AG20443 (cell line): ENCODE measurements around the gene TOM1L1.

ENCODE experiments used
- DNase-seq: peaks from one replicate; pipeline ENCODE4 v3.0.0; 2012; ENCODE audit warnings: low spot score, mixed read lengths

Gene TOM1L1

DNA sequence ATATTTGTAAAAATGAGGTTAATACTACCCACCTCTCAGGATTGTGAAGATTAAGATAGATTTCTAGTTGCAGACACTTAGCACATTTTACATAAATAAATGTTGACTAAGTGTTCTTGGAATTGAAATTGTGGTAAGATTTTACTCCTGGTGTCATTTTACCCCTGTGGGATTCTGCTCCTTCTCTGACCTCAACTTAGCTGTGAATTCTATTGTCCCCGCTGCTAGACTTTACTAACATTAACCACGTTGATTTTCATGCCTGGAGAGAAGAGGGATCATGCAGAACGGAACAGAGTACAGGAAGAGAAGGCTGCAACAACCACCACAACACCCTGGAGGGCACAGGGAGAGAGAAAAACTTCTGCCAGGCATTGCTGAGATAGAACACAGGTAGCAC, 2.1 kb upstream of the TOM1L1 start:
- DNase-seq, result no peak

DNA sequence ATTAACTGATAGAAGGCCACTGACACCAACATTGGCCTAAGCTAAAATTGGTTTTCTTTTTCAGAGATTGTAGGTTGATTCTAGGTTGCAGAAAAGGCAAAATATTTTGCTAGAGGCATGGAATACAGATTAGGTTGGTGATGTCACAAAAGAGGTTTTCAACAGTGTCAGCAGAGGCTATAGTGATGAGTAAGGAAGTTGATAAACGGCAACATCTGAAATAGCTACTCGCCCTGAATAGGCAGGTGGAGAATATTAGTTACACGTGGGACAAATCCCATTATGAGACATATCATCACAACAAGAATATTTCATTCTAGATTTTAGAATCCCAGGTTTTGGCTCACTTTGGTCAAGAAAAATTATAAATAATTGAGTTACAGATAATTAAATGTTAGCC, 1.5 kb upstream of the TOM1L1 start:
- no peak for DNase-seq

DNA sequence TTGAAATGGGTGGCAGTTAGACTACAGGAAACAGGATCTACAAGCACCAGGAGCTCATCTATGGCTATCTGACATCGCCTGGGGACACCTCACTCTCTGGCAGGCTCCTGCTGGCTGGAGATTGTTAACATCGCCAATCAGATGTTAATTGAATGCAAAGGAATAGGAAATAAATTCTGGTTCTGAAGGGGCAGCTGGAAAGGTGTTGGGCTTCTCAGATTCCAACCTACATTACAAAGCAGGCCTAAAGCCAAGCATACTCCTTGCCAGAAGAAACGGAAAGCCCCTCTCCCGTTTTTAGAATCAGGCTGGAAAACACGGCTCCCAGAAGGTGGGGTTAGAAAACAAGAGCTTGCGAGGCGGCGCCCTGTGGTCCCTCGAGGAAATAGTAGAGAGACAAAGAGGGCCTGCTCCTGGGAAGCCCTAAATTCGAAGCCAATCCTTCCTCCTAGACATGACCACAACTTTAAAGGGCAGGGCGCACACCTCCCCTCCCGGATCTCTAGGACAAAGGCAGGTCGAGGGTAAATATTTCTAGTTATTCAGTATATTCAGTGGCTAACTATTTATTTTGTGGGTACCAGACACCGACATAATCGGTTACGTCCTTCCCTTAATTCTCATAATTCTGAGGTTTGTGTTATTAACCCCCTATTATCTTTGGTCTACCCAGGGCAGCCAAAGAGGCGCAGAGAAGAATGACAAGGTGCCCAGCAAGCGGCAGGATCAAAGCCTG, 763 bp upstream of the TOM1L1 start:
- DNase-seq, result no peak

DNA sequence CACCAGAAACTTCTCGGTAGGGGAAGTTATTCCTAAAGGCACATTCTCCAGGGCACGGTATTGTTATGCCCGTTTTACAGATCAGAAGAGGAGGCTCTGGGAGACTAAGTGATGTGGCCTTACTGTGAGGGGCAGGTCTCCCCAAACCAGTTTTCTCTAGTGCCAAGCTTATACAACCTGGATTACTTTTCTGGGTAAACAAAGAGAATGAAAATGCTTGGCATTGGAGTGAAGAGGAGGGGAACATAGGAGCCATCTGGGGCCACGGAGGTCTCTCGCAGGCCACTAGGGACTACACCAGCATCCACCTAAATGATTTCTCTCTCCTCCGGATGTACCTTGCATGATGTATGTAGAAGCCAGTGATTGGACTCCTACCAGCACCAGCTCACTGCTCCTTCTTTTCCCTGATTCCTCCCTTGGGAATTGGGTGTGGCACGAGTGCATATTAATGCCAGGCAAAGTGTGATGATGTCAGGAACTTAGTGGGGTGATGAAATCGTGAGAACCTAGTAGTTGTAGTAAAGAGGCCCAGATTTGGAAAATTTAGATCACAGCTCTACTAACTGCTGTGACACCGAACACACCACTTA, 674 bp downstream of the TOM1L1 start:
- peak; percentile 20 for DNase-seq

DNA sequence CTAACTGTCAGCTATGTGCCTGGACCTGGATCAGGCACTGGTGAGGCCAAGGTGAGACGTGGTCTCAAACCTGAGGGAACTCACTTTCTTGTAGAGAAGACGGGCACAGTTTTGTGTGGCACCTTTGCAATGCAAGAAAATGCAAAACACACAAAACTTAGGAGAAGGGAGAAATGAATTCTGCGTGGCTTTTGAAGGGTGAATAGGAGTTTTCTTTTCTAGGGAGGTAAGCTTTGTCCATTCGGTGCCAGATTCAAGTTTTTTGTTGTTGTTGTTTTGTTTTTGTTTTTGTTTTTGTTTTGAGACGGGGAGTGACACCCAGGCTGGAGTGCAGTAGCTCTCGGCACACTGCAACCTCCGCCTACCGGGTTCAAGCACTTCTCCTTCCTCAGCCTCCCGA, 1.4 kb downstream of the TOM1L1 start:
- DNase-seq, result no peak

DNA sequence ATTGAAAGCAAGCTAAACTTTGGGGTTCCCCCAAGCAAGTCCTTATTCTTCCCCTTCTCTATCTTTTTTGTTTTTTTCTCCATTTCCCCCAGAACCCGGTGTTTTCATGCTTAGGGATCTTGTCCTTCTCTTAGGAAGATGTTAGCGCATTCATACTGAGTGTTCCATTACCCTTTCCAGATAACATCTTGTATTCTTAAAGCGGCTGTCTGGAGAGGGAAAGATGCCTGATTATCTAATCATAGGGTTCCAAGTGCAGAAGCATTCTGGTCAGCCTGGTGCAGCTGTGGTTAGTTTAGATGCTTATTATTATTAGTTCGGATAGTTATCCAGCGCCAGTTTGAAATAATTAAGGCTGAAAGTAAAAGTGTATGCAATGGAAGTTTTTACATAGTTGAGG, 2.0 kb downstream of the TOM1L1 start:
- no peak for DNase-seq

DNA sequence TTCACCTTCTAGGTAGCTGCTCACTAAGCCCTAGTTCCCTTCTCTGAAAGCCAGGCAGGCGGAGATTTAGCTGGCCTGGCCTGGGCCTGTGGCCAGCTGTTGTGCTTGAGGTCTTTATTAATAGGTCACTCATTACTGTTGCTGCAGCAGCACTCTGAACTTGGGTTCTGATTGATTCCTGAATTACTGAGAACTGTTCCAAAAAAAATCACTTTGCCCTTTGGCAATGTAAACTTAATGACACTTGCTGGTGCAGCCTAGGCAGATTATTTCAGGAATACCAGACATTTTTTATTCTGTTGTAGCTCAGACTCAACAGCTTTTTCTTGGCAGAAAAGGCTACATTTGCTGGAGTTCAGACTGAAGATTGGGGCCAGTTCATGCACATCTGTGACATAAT, 2.7 kb downstream of the TOM1L1 start:
- DNase-seq, result peak; percentile 15

DNA sequence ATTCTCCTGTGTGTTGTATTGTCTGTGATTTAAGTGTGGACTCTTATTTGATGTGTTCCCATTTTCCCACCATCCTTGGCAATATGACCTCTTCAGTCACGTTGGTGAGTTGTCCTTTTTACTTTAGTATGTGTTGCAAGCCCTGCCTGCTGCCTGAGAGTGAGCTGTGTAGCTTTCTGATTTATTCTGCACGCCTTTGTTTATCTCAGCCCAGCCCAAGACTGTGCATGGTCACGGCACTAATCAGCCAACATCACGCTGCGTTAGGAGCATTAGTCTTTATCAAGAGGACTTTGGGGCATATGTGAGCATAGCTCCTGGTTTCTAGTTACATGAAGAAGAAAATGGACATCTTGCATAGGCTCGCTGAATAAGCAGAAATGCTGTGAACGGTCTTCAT, 6.0 kb downstream of the TOM1L1 start:
- no peak for DNase-seq

DNA sequence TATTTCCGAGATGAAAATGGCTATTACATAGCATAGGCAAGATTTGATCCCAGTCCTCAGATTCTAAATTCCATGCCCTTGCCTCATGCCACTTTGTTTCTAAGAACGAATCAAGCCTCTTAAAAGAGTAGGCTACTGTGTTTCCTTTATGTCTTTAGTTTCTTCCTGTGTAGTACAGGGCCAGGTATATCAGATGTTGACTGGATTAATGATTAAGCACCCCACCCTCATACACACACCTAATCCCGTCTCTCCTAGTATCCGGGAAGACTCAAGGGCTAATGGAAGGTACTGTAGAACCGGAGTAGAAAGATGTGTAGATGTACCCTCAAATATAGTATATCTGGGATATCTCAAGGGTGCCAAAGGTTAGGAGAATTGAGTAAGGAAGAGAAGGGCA, 6.7 kb downstream of the TOM1L1 start:
- no peak for DNase-seq

DNA sequence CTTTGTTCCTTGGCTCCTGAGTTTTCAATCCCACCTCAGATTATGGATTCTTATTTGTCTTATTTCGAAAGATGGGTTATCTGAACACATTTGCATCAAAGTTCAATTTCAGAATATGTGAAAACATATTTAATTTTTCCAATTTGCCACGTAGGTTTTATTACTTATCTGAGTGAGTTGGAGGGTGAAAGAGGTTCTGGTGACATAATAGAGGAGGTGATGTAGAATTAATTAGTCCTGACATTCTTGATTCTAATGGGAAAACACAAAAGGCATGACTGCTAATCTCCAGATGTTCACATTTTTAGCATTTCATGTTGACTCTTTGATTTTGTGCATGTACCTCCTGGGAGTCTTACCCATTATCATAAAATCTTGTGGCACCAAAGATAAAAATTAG, 9.1 kb downstream of the TOM1L1 start:
- DNase-seq, result no peak

DNA sequence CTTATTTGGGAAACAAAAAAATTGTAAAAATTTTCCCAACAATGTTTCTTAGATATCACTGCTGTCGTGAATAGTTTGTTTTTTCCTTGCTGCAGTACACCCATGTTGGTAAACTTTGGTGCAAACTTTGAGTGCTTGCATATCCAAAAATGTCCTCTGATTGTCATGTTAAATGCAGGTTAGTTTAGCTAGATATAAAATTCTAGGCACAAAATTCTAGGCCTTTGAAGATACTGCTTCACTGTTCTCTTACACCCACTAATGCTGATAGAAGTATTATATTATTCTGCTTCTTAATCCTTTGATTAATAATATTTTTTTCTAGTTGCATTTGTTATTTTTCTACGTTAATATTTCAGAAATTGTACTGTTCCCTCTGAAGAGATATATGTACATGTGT, 16.1 kb downstream of the TOM1L1 start:
- DNase-seq, result no peak

DNA sequence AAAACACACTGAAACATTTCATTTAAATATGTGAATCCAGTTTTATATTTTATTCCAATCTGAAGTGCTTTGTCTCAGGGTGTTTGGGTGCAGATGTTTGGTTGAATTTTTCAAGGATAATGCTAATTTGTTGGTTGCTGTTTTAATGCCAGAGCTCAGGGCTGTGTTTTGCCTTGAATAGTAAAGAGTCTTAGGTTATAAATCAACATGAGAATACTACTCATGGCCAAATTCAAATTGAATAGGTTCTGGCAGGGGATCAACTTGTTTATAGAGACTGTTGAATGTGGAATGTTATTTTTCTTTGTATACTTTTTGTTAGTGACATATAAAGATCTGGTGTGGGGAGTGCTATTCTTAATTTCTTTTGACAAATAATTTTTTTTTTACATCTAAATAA, 18.8 kb downstream of the TOM1L1 start:
- DNase-seq, result no peak

DNA sequence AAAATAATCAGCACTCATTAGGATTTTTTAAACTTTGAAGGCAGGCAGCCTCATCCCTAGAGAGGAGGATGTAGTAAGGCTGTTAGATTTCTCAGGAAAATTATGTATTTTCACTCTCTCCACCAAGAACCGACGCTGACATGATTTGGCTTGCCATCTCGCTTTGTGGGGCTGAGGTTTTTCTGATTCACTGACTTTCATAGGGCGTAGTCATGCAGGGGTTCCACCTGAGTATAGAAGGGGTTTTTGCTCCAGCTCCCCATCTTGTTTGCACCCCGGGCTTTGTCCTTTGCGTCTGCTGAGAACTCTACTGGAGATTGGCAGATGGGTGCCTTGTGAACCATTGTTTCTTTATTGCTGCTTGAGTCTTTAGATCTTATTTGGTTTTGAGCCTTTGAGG, 20.2 kb downstream of the TOM1L1 start:
- no peak for DNase-seq

DNA sequence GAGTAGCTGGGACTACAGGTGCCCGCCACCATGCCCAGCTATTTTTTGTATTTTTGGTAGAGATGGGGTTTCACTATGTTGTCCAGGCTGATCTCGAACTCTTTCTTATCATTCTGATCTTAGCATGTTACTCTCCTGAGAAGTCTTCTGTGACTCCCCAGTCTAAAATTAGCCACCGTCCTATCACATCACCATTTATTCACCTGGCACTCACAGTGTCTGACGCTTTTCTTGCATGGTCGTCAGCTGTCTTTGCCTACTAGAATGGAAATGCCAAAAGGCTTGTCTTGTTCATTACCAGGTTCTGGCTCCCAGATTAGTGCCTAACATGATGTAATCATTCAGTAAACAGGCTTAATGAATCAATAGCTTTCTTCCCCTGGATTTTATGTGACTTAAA, 23.8 kb downstream of the TOM1L1 start:
- DNase-seq, result no peak

DNA sequence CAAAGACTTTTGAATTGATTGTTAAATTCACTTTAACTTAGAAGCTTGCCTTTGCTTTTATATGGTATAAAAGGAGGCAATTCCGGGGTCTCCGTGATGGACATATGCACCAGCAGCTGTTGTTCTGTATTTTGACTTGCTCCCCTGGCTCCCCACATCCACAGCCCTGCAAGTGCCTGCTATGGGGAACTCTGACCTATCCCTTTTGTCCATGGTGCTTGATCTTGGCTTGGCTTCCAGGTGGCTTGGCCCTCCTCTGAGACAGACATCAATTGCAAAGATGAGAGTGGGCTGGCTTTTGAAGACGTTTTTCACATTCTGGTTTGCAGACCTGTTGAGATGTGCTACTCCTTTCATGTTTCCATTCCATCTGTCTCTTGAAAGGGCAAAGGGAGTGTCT, 26.9 kb downstream of the TOM1L1 start:
- DNase-seq, result no peak

DNA sequence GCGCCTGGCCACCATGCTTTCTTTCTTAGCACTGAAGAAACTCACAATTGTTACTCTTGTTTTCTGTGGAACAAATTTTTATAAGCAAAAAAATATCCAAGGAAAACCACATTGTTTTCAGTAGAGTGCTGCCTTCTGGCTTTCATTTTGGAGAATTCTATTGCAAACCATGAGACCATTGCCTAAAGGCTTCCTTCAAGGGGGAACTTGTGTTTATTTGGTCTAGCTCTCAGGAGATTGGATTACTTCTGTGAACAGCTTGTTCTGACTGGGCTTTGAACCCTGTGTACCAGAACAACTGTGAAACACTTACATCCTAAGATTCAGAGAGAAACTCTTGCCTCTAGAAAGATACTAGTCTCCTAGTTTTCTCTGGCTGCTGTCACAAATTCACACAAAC, 32.1 kb downstream of the TOM1L1 start:
- DNase-seq, result no peak

DNA sequence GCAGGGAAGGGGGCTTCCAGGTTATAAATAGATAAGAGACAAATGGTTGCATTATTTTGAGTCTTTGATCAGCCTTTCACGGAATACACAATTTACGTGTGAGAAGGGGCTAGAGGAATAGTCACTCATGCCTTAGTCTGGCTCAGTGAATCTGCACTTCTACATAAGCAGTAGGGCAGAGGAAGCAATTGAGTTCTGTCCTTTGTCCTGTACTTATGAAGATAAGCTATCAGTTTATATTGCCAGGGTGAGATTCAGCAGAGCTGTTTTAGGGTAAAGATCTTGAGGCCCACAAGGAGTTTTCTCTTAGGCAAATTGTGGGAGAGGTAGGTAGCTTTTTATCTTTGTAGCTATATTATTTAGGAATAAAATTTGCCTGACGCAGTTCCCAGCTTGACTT, 33.3 kb downstream of the TOM1L1 start:
- DNase-seq, result no peak

DNA sequence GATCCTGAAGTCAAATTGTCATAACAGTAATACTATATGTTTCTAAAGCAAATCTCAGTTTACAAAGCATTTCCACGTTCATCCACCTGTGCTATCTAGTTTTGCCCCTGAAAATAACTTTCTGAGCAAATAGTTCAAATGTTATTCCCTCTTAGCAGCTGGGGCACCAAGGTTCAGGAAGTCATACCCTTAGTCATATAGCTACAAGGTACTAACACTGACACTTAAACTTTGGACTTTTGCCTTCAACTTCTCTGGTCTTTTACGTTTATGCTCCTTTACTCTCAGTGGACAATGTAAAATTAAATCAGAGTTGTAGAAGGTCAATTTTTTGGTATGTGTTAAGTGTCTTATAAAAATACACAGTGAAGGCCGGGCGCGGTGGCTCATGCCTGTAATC, 34.8 kb downstream of the TOM1L1 start:
- no peak for DNase-seq

DNA sequence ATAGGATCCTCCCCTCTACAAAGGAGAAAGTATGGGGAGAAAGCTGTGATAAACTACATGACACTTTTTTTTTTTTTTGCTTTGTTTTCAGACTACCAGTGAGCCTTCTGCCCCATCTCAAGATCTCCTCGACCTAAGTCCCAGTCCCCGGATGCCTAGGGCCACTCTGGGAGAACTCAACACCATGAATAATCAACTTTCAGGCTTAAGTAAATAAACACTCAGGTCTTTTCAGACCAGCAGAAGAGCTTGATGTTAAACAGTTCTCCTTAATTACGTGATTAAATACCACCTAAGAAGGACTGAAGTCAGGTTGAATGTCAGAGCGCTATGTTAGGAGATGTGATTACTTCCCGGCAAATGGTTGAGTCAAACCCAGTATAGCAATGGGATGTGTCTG, 36.4 kb downstream of the TOM1L1 start:
- no peak for DNase-seq

DNA sequence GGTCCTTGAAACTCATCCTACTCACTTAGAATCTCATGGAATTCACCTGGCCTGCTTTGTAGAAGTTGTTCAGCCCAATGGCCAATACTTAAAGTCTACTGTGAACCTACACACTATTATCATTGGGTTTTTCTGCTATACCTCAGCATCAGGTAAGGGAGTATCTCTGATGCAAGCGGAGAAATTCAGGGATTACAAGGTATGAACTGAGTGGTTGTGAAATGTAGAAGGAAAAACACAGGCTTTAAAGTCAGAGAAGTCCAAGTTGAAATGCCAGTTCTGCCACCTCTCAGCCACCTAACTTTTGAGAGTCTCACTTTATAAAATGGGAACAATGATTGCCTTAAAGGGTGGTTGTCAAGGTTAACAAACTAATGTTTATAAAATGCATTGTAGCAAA, 36.8 kb downstream of the TOM1L1 start:
- DNase-seq, result no peak

DNA sequence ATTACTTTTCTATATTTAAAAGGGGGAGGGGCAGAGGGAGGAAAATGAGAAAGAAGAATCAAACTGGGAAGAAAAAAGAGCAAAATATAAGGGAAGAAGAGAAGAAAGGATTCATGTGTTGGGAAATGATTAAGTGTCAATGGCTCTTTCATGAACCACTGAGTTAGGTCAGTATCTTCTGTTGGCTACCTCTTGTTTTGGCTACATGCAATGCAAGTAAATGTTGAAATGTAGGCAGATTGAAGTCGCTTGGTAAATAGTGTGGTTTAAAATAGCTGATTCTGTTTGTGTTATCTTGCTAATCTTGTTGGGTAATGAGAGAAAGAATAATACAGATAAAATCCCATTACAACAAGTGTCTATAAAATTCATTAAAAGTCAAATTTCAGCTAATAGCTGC, 40.6 kb downstream of the TOM1L1 start:
- DNase-seq, result no peak

DNA sequence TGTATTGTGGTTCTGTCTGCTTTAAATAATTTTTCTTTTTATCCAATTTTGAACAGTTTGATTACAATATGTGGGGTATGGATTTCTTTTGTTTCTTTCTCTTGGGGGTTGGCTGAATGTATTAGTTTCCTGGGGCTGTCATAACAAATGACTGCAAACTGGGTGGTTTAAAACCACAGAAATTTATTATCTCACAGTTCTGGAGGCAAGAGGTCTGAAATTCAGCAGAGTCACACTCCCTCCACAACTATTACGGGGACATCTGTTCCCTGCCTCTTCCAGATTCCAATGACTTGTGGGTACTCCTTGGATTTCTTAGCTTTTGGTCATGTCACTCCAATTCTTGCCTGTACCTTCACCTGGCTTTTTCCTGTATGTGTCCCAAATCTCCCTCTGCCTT, 44.1 kb downstream of the TOM1L1 start:
- peak; percentile 49 for DNase-seq

DNA sequence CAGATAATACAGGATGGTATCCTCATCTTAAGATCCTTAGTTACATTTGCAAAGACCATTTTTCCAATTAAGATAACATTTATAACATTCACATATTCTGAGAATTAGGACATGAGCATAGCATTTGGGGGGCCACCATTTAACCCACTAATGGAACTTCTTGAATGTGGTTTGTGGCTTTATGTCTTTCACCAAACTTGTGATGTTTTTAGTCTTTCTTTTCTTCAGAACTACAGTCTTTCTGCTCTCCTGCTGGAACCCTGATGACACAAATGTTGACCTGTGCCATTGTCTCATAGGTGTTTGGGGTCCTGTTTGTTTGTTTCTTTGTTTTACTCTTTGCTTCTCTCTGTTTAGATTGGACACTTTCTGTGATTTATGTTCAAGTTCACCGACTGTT, 44.6 kb downstream of the TOM1L1 start:
- DNase-seq, result no peak

DNA sequence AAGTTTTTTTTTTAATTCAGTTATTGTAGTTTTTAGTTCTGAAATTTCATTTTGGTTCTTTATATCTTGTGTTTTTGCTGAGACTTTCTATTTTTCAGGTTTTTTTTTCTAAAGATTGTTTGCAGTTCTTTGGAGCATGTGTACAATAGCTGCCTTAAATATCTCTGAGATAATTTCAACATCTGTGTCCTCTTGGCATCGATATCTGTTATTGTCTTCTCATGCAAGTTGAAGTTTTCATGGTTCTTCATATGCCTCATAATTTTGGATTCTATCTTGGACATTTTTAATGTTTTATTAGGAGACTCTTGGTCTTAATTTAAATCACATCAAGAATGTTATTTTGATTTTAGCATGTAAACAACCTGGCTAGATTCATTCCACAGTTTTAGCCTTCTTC, 45.0 kb downstream of the TOM1L1 start:
- DNase-seq, result no peak
